ENCODE results near the gene THRB.
A peak's percentile ranks its signal among the peaks of the same experiment; 100 is the strongest.

The THRB gene

DNA sequence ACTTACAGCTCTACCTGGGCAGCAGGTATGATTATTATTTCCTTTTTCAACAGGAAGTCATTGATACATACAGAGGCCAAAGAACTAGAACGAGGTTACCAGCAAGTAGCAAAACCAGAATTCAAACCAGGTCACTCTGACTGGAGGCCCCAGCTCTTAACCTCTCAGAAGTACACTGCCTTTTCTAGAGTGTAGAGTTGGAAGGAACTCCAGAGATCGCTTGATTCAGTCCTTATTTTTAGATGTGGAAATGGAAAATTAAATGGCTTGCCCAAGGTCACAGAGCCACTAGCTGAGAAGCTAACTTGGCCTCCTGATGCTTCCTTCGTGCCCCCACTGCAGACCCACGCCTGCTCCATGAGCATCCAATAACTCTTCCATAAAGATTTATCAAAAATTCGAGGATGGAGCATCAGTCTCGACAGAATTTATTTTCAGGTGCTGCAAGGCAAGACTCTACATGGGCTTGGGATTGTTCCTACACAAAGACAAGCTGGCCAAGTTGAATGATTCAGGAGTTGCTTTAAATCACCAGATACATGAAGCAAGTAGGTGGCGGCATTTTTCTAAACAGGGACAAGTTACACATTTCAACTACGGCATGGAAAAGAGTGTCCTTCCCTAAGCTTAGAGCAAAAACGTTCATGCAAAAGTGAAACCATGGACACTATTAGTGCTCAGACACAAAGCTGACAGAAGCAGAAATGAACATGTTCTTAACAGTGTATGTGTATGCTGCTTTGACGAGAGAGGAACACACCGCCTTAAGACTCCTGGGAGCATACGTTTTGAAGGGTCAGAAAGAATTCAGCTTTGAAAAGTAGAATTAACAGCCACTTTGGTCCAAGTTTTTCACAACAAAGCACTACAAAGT, 235.7 kb downstream of the THRB start:
- no peak for DNase-seq

DNA sequence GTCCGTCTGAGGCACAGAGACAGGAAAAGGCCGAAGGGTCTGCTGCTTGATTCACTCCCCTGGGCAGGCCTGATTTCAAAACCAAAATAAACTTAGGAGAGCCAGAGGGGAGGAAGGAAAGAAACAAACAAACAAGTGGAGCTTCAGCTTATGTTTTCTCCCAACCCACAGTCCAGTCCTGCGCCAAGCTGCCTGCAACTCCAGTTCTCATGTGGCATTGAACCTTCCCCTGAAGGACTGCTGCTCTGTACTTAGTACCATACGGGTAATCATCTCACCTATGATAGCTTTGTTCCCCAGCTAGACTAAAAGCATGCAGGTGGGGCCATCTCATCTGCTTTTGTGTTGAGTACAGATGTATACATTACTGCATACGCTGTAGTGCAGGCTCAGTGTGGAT, 236.4 kb downstream of the THRB start:
- no peak for DNase-seq

DNA sequence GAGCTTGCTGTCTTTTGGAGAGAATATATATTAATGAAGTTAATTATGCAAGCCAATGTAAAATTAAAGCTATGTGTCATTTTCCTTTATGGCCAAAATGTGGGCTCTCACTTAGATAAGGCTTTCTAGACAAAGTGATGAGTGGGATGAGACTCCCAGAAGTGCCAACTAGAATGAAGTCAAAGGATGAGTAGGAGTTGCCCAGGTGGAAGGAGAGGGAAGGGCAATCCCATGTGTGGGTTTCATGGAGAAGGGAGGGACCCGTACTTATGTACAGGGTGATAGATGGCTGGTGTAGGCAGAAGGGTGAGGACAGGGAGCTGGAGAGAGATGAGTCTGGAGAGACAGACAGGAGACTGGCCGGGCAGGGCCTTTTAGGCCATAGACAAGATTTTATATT, 239.2 kb downstream of the THRB start:
- DNase-seq = no peak

DNA sequence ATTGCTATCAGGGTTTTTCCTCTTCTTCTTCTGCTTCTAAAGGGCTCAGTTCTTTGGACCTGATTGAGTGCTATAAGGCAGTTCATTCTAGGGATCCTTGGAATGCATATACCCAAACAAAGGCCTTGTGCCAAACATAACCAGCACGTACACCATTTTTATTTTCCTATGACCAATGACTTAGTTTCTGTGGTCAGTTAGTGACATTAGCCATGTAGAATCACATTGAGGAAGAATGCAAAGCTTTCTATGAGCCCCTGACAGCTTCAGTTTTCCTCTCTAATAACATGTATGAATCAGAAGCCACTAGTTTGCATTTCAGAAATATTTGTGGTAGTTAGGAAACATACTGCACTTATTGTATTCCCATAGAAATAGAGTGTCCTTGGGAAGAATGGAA, 240.0 kb downstream of the THRB start:
- no peak for DNase-seq

DNA sequence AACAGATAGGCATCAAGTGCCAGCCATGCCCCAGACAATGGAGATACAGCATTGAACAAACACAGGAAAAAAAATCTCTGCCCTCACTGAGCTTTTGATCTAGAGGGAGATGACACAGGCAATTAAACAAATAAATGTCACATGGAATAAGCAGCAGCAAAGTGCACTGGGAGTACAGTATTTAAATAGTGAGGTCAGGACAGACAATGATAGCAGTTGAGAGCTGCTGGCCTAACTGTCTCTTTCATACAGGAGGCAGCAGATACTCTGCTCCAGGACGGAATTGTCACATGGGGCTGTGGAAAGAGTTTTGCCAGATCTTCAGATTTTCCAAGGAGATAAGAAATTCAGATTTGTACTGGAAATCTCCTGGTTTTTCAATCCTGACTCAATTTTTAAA, 241.3 kb downstream of the THRB start:
- DNase-seq = no peak

DNA sequence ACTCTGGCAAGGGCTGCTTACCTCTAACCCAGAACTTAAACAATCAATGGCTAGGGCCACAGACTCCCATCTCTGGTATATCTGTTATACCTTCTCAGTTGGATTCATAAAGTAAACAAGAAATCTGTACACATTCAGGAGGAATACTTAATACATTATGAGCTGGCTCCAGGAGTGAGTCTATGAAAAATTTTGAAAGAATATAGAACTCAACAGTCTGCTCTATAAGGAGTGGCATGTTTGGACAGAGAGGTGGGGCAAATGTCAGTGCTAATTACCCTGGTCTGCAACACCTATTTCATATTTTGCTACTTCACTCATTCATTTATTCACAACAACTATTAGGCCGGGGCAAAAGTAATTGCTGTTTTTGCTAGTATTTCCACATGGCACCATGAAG, 245.1 kb downstream of the THRB start:
- no peak for DNase-seq

DNA sequence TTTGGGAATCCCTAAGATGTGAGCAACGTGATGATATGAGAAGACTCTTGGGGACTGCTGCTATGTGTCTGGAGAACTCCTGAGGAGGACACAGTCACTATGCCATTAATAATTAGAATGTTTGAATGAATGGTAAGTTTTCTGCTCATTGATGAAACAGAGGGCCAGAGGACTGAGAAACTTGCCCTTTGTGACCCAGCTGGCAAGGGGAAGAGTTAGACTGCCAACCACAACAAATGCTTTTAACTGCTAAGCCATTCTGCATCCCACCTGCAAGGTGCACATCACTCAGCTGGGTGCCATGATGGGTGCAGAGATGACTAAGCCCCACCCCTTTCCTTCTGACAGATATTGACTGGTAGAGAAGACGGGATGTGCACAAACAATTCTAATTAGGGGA, 249.6 kb downstream of the THRB start:
- no peak for DNase-seq

DNA sequence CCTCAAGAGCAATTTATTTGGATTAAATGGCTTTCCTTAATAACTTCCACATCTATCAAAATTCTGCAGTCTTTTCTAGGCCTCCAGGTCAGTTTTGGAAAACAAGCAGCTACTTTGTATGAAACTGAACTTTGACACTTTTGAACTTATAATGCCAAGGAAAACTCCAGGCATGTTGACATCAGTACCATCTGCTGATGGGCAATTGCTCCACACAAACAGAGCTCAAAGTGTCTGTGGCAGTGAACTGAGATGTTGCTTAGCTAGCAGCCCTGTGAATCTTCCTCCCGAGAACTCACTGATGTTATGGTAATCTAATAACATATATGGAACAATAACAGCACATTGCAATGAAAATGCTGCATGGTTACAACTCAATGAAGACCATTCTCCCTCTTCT, 250.2 kb downstream of the THRB start:
- DNase-seq = no peak

DNA sequence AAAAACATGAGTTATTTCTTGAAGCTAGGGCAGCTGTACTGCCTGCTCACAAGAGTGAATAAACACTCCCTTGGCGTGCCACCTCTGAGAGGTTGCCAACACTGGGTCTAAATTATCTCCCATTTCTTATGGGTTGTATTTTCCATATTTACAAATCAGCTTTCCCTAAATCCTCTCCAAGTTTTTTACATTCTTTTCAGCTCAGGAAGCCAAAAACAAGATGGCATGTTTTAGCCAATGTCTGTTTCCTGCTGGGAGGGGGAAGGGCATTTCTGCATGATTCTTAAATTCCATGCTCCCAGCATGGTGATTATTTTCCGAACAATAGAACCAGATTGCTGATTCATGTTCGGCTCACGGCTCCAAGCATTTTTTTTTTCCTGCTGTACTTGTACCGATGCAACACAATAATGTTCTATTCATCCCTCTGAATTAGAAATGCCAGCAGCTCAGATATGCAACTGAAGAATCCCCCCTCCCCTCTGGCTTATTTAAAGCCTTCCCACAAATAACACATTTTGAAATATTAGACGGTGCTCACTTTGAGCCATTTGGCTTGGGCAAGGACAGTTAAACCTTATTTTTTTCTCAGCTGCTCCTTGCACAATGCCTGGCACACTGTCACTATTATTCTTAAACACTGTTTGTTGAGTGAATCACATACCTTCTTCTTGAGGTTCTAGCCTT, 252.5 kb downstream of the THRB start:
- no peak for DNase-seq

DNA sequence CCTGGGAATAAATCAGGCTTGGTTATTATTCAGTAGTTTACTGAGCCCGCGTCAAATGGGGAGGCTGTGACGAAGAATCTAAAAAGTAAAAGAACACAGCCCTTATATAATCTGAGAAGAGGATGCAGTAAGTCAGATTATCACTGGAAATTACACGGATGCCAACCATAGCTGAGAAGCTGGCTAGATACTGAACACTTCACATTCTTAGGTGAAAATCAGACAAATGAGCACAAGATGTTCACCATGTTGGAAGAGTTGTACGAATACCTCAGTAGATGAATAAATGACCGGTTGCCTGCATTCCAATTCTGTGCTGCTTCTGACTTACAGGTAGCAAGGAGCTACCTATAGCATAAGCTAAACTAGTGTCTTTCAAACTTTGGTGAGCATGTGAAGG, 254.3 kb downstream of the THRB start:
- no peak for DNase-seq

DNA sequence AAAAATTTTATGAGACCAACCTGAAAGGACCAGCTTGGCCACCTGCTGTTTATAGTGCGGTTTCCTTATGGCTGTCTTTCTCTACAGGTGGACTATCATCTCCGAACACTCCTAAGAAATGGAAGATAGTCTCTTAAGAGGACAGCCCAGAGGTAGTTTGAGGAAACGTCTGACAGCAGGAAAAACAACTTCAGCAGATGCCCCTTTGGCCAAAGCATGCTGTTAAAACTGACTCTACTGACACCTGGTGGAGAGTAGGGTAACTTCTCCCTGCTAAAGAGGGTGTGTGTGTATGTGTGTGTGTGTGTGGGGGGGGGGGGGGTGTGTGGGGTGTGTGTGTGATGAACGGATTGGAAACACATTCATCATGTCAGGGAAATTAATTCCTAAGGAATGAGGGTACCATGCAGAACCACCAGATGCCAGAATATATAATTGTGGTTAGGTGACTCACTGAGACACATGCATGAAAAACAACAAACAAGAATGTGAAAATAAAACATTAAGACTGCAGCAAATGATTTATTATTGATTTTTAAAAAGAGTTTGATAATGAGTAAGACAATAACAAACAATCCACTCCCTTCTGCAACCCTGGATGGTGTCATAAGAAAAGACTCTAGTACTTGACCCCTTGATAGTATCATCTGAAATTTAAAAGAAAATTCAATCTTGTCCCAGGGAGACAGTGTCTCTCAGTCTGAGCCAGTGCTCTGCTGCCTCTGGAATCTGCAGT, 256.5 kb downstream of the THRB start:
- peak; percentile 22 to 33 for DNase-seq

DNA sequence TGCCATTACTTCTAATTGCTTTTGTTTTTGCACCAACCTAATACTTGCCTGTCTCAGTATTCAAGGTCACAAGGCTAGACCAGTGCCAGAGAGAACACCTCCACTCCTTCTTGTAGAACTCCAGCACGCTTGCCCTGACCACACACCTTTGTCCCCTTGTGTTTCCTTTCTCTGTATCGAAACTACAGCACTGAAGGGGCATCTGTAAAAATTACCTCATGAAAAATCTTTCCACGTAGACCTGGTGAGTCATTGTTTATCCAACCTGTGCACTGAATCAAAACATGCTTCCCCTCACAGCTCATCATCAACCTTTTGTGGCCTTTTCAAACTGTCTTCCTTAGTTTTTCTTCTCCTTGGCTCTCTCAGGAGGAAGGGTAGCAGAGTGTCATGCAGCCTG, 259.5 kb downstream of the THRB start:
- DNase-seq = no peak

DNA sequence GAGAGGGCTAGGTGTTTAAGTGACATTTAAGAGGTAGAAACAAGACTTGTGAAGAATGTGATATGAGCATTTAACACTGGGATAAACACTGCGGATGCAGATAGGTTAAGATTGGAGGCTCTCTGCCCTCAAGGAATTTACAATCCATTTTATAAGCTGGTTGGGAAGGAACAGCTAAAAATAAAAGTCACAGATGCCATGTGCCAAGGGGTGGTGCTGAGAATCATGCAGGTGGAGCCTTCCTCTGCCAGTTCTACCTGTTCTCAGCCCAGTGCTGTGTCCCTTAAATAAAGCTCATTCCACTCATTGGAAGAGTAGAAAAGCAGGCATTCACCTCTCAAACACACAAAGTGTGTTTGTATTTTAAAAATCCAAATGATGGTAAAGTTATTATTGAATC, 261.9 kb downstream of the THRB start:
- DNase-seq = no peak

DNA sequence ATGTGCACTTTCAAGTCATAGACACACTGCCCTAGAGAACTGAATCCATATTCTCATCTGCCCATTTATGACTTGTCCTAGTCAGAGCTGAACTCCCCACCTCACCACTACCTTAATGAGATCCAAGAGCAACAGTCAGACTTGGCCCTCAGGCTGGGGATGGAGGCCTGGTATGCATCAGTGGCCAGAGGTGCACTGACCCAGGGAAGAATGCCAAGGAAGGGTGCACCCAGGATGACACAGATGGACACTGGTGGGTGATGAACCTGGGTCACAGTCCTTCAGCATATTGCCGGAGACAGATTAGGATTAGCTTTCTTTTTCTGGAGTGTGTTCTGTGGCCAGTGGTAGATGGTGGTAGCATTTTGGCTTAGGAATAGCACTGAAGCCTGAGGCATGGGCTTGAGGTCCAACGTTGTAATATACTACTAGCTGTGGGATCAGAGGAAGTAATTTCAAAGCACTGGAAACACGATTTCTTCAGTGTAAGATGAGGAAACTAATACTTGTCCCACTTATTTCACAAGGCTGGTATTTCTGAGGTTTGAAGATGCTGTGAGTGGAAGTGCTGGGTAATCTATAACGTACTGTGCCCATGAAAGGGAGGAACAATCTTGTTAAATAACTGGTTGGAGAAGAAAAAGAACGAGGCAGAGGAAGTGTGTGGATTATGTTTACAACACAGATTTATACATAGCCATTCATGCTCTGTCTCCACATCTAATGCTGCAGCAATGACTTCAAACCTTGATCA, 265.0 kb downstream of the THRB start:
- DNase-seq = no peak

DNA sequence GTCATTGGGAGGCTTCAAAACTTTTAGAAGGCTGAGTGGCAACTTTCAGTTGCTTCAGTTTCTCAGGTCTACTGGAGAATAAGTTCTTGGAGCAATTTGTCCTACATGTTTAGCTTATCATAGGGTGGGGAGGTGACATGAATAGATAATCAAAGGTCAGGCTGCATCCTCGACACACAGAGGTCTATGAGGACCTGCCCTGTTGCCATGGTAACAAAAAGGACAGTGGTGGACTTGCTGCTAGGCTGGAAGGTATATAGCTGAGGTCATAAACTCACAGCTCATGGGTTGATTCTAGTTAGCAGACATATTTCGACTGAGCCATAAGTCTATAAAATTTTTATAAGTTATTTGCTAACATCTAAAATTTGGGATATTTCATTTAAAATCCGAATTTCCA, 267.0 kb downstream of the THRB start:
- DNase-seq = no peak

DNA sequence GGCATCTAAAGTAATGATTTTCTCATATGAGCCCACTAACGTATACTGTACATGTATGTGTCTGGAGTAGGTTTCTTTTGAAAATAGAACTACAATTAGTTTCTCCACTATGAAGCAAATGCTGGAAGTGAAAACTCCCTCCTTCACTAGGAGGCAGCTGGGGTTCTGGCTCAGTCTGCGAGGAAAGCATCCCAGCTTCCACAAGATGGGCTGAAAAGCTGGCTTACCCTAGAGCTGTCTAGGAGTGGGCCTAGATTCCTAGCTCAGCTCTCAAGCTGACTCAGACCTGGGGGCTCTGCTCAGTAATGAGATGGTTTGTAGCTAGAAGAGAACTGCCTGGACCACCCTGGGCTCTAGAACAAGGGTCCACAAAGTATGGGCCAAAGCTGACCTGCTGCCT, 268.3 kb downstream of the THRB start:
- no peak for DNase-seq

DNA sequence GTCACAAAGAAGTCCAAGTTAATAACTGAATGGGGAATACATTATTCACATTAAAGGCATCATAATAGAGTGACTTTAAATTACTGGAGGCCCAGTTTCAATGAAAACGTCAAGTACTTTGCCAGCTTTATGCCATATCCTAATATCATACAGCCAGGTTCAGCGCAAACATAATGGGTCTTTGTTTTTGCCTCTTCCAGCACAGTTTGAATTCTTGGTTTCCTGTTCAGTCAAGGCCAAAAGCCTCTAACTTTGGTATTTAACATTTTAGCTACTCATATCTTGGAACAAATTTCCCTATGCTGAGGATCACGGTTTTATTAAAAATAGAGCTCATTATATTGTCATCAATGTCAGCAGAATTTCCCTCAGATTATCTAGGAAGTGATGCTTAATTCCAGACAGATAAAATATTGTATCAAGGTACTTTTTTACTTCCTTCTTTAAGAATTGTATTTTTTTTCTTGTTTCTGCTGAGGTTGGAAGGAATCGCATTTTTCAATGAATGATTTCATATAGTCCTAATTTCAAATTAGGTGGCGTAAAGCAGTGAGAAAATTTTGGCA, 269.2 kb downstream of the THRB start:
- DNase-seq = no peak

DNA sequence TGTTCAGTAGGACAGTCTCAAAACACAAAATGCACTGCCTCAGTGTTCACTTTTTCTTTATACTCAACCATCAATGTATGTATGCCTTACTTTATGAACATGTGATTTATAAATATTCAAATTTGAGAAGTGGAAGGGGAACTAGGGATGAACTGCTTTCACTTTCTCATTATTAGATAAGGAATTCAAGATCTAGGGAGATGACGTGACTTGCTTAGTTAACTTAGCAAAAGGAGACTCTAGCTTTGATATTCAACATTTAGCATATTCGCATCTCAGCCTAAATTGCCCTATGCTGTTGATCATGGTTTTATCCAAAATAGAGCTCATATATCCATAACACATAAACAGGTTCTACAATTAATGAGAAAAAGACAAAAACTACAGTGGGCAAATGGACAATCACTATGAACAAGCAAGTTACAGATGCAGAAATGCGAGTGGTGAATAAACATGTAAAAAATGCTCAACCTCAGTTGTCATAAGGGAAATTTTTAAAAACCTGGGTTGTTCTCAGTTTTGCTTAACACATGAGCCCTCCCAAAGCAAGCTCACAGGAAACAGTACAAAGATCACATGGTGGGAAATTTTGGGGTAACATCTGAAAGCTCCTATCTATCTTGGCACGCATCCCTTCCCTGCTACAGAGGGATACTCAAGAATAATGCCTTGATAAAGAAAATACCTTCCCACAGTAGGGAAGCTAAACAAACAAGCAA, 269.8 kb downstream of the THRB start:
- DNase-seq = no peak

DNA sequence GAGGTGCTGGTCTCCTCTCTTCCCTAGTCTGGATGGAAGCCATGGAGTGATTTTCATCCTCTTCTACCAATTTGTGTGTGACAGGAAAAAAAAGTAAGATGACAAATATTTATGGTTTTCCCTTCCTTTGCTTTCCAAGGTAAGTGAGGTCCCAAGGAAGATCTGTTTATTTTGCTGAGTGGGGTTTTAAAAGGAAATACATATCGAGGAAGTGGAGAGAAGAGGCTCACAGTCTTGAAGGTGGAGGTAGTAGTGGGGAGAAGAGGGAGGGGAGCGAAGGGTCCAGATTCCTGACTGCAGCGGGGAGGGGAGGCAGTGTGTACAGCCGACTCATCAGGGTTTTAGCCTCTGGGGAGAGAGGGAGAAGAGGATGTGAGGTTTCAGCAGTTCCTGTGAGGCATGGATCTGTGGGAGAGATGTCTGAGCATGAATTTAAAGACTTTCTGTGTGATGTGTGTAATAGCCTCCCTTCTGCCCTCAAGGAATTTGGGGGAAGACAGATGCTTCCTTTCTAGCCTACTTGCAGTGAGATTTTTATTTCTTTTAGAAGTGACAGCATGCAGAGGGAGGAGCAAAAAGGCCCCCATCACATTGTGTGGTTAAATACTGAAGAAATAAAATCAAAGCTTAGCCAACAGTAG, 272.4 kb downstream of the THRB start:
- no peak for DNase-seq

DNA sequence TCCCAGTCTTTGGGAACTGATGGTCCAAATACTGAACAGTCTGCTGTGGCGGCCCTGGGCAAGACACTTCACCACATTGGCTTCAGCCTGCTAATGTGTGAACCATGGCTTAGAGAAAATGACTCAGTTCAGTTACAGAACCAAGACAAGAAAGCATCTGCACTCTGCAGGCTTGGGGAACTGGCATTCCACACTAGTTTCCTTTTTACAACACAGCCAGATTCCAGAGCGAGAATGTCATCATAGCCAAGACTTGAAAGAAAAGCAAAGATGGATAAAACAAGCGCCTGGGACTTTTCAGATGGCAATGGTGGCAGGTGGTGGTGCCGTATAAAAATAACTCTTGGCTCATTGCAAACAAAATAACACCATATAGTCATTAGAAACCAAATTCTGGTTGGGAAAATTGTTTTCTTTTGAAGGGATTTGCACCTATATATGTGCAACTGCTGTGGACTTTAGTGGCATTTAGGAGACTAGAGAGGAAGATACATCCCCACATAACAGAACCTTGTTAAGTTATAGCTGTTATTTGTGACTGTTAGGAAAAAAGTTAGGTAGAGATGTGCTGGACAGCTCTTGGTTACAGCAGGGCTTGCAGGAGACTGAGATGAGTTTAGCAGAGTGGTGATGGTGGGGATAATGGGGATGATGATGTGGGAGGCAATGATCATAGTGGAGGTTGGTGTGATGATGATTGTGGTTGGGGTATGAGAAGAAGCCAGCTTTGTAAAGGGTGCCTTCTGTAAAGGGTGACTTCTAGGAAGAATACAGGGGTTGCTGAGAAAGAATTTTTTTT, 273.6 kb downstream of the THRB start:
- no peak for DNase-seq

DNA sequence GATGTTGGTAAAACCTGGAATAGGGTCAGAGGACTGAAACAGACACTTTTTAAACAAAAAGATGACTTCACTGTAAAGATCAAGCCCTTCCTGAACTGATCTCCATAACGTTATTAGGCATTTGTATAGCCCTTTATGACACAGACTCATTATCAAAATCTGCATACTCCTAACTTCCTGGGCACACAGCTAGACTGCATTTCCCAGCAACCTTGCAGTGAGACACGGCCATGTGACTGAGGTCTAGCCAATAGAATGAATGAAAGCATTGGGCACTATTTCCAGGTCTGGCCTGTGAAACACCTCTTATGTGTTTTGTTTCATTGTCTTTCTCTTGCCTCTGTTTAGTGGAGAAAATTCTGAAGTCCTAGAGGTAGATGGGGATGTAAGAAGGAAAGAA, 279.1 kb downstream of the THRB start:
- no peak for DNase-seq

Measured in activated T-cell treated with anti-CD3 and anti-CD28 coated beads, Interleukin-2, amount 50 U/mL, for 48 hours (primary cell).